ENCODE measurements around the gene GHRL. TPM values are rescaled to one million over a fixed set of nuclear protein-coding genes. Genes with fewer than 3 reads are reported as not detected.

Gene GHRL
- total and polyA plus RNA-seq, 12 donors, result 0.12 to 1.0 (median 0.81) TPM; not detected in 3

- H3K36me3 ChIP-seq, result no peaks in the 10 kb centered on the region
- 68 to 78% methylated on average over 12 of the region's 12 CpGs for WGBS, 2 donors
- no peak for TF ChIP-seq CTCF (IDR thresholded peaks at IDR 0.05)
- H3K27me3 ChIP-seq, result peaks cover 0 to 42% (median 37%) of the 10 kb centered on the region in 7 donors
- H3K4me1 ChIP-seq, result no peaks in the 10 kb centered on the region
- DNase-seq (no peak), ATAC-seq (no peak)
- no peak overlapping the region for H3K4me3 ChIP-seq
- no peak overlapping the region for H3K27ac ChIP-seq
- intact Hi-C loops (cut with DNase I), result no loop called here
- H3K9me3 ChIP-seq, result no peaks in the 10 kb centered on the region
Measured at GRCh38 chr3:10330319-10330718, 37.6 kb upstream of the GHRL start.

GRCh38 chr3:10329495-10330015 lies 36.8 kb upstream of the GHRL start:
- Histone ChIP-seq H3K9me3 (no peaks in the 10 kb centered on the region), H3K27ac (no peak overlapping the region), H3K4me1 (no peaks in the 10 kb centered on the region), H3K27me3 (peaks cover 0 to 42% (median 37%) of the 10 kb centered on the region in 7 donors), H3K4me3 (no peak overlapping the region), H3K36me3 (no peaks in the 10 kb centered on the region)
- no peak for TF ChIP-seq CTCF (IDR thresholded peaks at IDR 0.05)
- WGBS, 2 donors, result 74 to 75% methylated on average over 14 of the region's 14 CpGs
- no peak for ATAC-seq
- intact Hi-C loops (cut with DNase I), result no loop called here
- DNase-seq, result no peak

- intact Hi-C loops (cut with DNase I), result no loop called here
- ATAC-seq, result no peak
- Histone ChIP-seq H3K27me3 (peaks cover 0 to 42% (median 37%) of the 10 kb centered on the region in 7 donors), H3K4me1 (peaks cover 0 to 2% (median 0%) of the 10 kb centered on the region in 9 donors), H3K27ac (no peak overlapping the region), H3K36me3 (no peaks in the 10 kb centered on the region), H3K4me3 (no peak overlapping the region), H3K9me3 (no peaks in the 10 kb centered on the region)
- TF ChIP-seq CTCF (IDR thresholded peaks at IDR 0.05), result no peak
- no peak for DNase-seq
- 45 to 47% methylated on average over 31 of the region's 31 CpGs for WGBS, 2 donors
Measured at GRCh38 chr3:10328460-10329071, 35.8 kb upstream of the GHRL start.

- peaks cover 0 to 2% (median 0%) of the 10 kb centered on the region in 9 donors for H3K4me1 ChIP-seq
- H3K4me3 ChIP-seq, result no peak overlapping the region
- no peaks in the 10 kb centered on the region for H3K9me3 ChIP-seq
- DNase-seq (no peak), ATAC-seq (no peak)
- intact Hi-C loops (cut with DNase I), result no loop called here
- peaks cover 0 to 42% (median 37%) of the 10 kb centered on the region in 7 donors for H3K27me3 ChIP-seq
- 68 to 69% methylated on average over 10 of the region's 10 CpGs for WGBS, 2 donors
- no peaks in the 10 kb centered on the region for H3K36me3 ChIP-seq
- TF ChIP-seq CTCF (IDR thresholded peaks at IDR 0.05), result no peak
- no peak overlapping the region for H3K27ac ChIP-seq
Measured at GRCh38 chr3:10327592-10327991, 34.8 kb upstream of the GHRL start.

Measured in heart right ventricle (tissue), 16 donors.